GM18519 (cell line): ENCODE measurements around the gene SLC25A25.
"Not testable (repeated sequence)": the region's sequence is repeated elsewhere in the genome, so short reads cannot be mapped to it uniquely, and the experiment has no call there.

Experiments used
- ATAC-seq: cut with Tn5 transposase; IDR thresholded peaks from one replicate; pipeline ENCODE4 v1.9.1; 2021; ENCODE audit warnings: mild to moderate bottlenecking, moderate library complexity; ENCODE audit not compliant: unreplicated experiment, low FRiP score

SLC25A25 gene

GRCh38 chr9:128071475-128071874 is 3.4 kb downstream of the SLC25A25 start:
- ATAC-seq = not testable (repeated sequence)

- no peak for ATAC-seq
These were observed 4.4 kb downstream of the SLC25A25 start for GRCh38 chr9:128072144-128073021.

GRCh38 chr9:128073253-128073886 is 5.3 kb downstream of the SLC25A25 start:
- no peak for ATAC-seq

DNA sequence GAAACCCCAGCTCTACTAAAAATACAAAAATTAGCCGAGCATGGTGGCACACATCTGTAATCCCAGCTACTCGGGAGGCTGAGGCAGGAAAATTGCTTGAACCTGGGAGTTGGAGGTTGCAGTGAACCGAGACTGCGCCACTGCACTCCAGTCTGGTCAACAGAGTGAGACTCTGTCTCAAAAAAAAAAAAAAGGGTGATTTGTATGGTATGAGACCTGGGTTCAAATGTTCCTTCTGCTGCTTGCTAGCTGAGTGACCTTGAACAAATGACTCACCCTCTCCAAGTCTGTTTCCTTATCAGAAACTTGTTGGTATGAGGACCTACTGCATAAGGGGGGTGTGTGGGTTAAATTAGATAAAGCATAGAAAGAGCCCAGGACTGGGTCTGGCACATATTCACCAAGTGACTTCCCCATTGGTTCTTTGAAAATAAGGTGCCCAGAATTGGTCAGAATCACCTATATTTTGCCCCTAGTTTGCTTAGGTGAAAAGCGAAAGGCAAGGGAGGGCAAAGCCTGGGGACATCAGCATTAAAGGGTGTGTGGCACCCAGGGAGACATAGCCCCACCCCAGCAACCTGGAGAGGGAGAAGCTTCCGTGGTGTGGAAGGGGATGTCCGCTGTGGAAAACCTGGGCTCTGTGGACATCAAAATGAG is 9.9 kb downstream of the SLC25A25 start:
- ATAC-seq = no peak

- ATAC-seq = no peak
These were observed 10.7 kb downstream of the SLC25A25 start for GRCh38 chr9:128078504-128079434.

GRCh38 chr9:128080206-128080605 is 12.2 kb downstream of the SLC25A25 start:
- no peak for ATAC-seq

DNA sequence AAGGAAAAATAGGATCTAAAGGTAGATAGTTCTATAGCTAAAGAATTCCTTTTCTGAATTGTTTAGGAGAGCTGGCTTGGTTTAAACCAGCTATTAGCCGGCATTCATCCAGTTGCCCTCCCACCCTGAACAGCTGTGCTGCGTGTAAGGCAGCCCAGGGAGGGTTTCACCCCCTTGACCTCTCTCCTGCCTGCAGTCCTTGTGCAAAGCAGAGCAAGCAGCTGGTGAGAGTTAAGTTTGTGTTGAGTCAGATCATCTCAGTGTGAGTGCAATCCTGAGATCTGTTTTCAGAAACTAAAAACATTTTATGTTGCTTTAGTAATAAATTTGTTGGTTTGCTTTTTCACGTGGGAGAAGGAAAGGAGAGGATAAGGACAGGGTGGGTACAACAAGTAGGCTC is 13.0 kb downstream of the SLC25A25 start:
- no peak for ATAC-seq

GRCh38 chr9:128082151-128082550 is 14.1 kb downstream of the SLC25A25 start:
- ATAC-seq = no peak

- no peak for ATAC-seq
These were observed 16.7 kb downstream of the SLC25A25 start for GRCh38 chr9:128084746-128085145.

DNA sequence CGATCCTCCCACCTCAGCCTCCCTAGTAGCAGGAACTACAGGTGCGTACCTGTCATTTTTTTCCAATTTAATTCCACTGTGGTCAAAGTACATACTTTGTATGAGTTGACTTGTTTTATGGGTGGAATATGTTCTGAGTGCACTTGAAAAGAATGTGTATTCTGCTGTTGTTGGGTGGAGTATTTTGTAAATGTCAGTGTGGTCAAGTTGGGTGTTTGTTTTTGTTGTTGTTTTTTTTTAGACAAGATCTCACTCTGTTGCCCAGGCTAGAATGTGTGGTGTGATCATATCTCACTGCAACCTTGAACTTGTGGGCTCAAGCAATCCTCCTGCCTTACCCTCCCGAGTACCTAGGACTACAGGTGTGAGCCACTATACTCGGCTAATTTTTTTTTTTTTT is 17.9 kb downstream of the SLC25A25 start:
- no peak for ATAC-seq

DNA sequence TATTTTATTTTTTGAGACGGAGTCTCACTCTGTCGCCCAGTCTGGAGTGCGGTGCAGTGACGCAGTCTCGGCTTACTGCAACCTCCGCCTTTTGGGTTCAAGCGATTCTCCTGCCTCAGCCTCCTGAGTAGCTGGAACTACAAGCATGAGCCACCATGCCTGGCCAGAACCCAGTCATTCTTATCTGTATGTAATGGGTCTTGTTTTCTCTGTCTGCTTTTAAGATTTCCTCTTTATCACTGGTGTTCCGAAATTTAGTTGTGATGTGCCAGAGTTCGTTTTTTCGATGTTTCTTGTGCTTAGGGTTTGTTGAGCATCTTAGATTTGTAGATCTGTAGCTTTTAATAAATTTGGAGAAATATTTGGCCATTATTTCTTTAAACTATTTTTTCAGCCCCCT is 19.2 kb downstream of the SLC25A25 start:
- ATAC-seq = no peak

DNA sequence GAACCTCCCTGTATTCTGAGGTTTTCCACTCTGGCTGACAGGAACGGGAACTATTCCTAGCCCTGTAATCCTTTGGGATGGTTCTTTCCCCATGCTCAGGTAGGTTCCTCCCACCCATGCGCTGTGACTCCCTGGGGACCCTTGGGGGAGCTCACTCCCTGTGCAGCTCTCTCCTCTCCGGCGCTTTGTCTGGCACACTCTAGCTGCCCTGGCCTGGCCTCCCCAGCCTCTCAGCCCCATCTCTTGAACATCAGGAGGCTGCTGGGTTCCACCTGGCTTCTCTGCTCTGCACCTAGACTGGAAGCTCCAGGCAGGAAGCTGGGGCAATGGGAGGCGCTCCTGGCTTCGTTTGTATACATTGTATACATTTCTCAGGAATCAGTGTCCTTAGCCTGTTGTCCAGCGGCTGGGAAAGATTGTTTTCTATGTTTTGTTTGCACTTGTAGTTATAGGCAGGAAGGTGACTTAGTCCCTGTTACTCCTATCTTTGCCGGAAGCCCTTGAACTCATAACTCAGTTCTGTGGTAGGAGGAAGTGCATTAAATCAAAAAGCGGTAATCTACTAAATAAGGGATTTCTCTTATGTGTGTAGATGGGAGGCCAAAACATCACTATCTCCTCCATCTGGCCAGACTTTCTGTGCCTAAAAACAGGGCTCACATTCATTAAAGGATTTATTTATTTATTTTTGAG is 20.4 kb downstream of the SLC25A25 start:
- ATAC-seq = no peak

DNA sequence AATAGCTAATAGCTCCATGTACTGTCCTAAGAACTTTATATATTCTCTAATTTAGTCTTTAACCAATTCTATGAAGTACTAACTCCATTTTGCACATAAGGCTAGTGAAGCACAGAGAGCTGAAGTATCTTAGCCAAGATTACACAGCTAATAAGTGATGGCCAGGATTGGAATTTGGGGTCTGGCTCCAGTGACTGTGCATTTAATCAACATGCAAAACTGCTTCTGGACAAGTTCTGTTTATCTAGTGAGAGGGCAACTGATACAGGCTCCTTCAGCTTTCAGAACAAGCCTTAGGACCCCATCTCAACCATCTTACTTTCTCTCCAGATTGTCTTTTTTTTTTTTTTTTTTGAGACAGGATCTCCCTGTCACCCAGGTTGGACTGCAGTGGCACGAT is 21.3 kb downstream of the SLC25A25 start:
- no peak for ATAC-seq

DNA sequence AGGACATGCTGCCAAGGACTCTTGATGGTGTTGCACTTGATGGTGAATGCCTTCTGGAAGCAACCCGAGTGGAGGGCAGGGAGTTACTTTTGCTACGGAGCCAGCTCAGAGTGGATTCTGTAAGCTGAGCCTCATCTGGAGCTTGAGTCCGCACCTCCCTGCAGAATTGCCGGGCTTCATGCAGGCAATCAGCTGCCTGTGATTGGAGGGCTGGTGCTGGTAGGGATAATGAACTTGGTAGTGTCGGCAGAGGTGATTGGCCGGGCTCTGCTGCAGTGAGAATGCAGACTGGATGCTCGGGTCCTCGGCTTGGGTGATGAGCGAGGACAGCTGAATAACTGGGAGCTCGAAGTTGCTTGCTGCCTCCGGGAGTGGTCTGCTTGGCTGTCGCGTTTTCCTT is 23.1 kb downstream of the SLC25A25 start:
- ATAC-seq = no peak

DNA sequence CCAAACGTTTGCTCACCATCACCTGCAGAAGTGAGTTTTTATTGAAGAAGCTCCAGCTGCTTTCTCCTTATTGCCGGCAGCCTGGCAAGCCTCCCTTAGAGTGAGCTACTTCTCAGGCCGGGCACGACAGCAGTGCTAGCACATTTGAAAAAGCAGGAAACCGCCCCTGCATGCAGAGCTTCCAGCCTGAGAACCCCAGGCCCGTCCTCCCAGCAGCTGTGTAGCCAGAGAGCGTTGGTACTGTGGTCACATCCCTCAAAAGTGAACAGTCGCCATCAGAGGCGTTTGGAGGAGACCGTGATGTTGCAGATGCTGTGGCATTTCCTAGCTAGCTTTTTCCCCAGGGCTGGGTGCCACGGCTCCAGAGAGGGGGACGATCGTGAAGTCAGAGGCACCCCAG is 23.5 kb downstream of the SLC25A25 start:
- no peak for ATAC-seq

GRCh38 chr9:128092199-128092977 is 24.4 kb downstream of the SLC25A25 start:
- ATAC-seq = no peak

GRCh38 chr9:128093011-128093410 is 25.0 kb downstream of the SLC25A25 start:
- ATAC-seq = no peak

DNA sequence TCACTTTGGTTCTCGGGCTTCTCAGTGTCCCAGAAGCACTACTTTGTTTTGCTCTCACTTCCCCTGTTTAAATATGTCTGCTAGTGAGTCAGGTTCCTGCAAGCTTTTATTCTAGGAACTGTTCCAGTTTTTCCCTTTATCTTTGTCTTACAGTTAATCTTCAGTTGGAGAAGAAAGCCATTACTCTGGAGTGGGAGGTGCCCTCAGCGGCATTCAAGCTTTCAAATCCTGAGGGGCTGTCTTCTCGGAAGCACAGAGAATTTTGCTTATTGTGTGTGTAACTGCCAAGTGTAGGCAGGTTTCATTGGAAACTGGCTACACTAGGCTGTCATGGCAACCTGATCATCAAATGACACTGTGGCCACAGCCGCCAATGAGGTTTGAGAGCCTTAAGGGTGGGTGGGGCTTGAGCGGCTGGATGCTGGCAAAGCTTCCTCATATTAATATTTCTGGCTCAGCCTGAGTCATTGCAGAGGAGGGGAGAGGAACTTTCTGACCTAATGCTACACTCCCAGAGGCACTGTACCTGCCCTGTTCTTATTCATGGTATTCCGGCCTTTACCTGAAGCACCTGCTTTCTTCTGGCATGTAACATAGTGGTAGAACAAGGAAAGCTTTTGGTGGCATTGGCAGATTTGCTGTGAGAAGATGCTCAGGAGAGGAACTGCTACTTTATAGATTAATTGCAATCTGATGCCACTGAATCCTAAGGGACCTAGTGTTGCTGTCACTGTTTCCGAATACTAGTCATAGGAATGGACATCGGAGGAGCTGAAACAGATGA is 26.3 kb downstream of the SLC25A25 start:
- ATAC-seq = peak; percentile 82
